Measurements from ENCODE around the gene TRPM2. TPM values are rescaled to one million over a fixed set of nuclear protein-coding genes. Genes with fewer than 3 reads are reported as not detected.

Gene TRPM2
- total and polyA plus RNA-seq, 2 donors (not counting 3 experiments of a cell fraction or from before 2014, with no cell fraction given): not detected

DNA sequence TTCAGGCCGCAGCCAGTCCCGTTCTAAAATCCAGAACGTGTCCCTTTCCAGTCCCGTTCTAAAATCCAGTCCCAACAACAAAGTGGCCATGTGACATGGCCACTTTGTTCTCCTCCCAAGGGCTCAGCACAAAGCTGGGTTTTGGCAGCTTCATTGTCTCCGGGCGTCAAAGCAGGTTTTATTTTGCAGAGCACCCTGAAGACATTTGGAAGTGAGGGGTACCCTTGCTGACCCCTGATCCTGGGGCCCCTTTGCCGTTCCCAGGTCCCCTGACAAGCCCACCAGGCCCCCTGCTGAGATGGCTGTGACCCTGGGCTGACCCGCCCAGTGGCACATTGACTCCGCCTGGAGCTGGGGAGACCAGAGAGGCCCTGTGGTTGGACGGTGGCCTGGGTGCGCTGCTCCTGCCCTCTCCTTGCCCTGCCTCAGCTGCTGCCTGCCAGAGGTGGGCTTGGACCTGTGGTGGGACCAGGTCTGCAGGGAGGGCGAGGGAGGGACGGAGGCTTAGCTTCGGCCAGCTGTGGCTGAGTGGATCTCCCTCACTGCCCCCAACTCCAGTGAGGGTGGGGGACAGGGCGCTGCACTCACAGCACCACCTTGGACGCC is 49.3 kb upstream of the TRPM2 start:
- Histone ChIP-seq H3K4me3 (replicated peaks in 1 of 3; ENCODE audit: insufficient read depth in 1 of 3, low read depth in 1 of 3, low read length in 3 of 3) (no peak overlapping the region), H2AFZ (ENCODE audit: low read depth, low read length) (no peak overlapping the region), H3K27ac (ENCODE audit: insufficient read depth, low read depth, low read length) (no peak overlapping the region), H3K9me3 (replicated peaks; ENCODE audit: control insufficient read depth, insufficient read depth, low read length) (no peaks in the 10 kb centered on the region), H3K36me3 (ENCODE audit: control insufficient read depth in 2 of 2, extremely low read depth in 1 of 2, insufficient read depth in 2 of 2, low read length in 2 of 2) (peaks cover 0 to 8% of the 10 kb centered on the region in 2 experiments), H3K9ac (replicated peaks; ENCODE audit: extremely low read depth, insufficient read depth, low read length) (no peak overlapping the region), H3K79me2 (ENCODE audit: control insufficient read depth, insufficient read depth, low read length) (peaks cover 45% of the 10 kb centered on the region), H3K27me3 (ENCODE audit: control insufficient read depth in 2 of 2, insufficient read depth in 2 of 2, low read length in 2 of 2) (no peaks in the 10 kb centered on the region), H3K4me2 (ENCODE audit: insufficient read depth, low read length) (no peak overlapping the region), H3K9me1 (replicated peaks; ENCODE audit: control insufficient read depth, extremely low read depth, insufficient read depth, low read length) (no peaks in the 10 kb centered on the region), H3K4me1 (ENCODE audit: control insufficient read depth, extremely low read depth, insufficient read depth, low read length) (peaks cover 25% of the 10 kb centered on the region), H4K20me1 (replicated peaks; ENCODE audit: control insufficient read depth, extremely low read depth, insufficient read depth, low read length) (no peaks in the 10 kb centered on the region)
- FAIRE-seq (no peak), DNase-seq (ENCODE audit: low read depth, low spot score) (no peak)
- POLR2A ChIA-PET: no interaction called here
- dilution Hi-C loops (cut with MboI; ENCODE audit: extremely low pct_ligation_motif_present, low sequenced_read_pairs) (no loop called here), intact Hi-C loops (cut with micrococcal nuclease) (no loop called here)
- no TSS peak for BruUV-seq (replicated peaks)
- TF ChIP-seq MYC (IDR thresholded peaks at IDR 0.05; ENCODE audit: low read depth, low read length) (no peak), EZH2 (IDR thresholded peaks at IDR 0.05; ENCODE audit: borderline replicate concordance, low read depth, low read length, severe bottlenecking) (no peak), MAX (IDR thresholded peaks at IDR 0.05; ENCODE audit: insufficient read depth, insufficient read length) (no peak), POLR2A (IDR thresholded peaks at IDR 0.05; ENCODE audit: low read depth, low read length) (no peak), POLR2AphosphoS5 (IDR thresholded peaks at IDR 0.05; ENCODE audit: insufficient read depth, low read depth, low read length) (no peak), GATA2 (IDR thresholded peaks at IDR 0.05; ENCODE audit: insufficient read depth, insufficient read length, low read depth, low read length) (no peak), FOS (IDR thresholded peaks at IDR 0.05; ENCODE audit: borderline replicate concordance, insufficient read depth, low read length) (no peak), JUN (IDR thresholded peaks at IDR 0.05; ENCODE audit: borderline replicate concordance, insufficient read depth, insufficient read length, low read depth) (no peak)
- TF ChIP-seq, protein P1, sequence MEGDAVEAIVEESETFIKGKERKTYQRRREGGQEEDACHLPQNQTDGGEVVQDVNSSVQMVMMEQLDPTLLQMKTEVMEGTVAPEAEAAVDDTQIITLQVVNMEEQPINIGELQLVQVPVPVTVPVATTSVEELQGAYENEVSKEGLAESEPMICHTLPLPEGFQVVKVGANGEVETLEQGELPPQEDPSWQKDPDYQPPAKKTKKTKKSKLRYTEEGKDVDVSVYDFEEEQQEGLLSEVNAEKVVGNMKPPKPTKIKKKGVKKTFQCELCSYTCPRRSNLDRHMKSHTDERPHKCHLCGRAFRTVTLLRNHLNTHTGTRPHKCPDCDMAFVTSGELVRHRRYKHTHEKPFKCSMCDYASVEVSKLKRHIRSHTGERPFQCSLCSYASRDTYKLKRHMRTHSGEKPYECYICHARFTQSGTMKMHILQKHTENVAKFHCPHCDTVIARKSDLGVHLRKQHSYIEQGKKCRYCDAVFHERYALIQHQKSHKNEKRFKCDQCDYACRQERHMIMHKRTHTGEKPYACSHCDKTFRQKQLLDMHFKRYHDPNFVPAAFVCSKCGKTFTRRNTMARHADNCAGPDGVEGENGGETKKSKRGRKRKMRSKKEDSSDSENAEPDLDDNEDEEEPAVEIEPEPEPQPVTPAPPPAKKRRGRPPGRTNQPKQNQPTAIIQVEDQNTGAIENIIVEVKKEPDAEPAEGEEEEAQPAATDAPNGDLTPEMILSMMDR (IDR thresholded peaks at IDR 0.05; ENCODE audit: extremely low read depth in 1 of 2, insufficient read depth in 1 of 2, low read depth in 1 of 2, low read length in 2 of 2): no peak
- CTCF ChIA-PET: interaction anchor here (1.2 to 2.4 kb wide), 4 partner anchors 9 to 489 kb away, joined by 3 to 7 read pairs (median 5); no protein-coding TSS in a partner anchor

All from endothelial cell of umbilical vein (primary cell).